NCI-H1930 (cell line): ENCODE results near the gene PRKAR2B.
"Not testable (repeated sequence)": the region's sequence is repeated elsewhere in the genome, so short reads cannot be mapped to it uniquely, and the experiment has no call there.

Source experiments
- DNase-seq, 2 experiments: peaks; one replicate each; lab custom pipeline; 2025; lab: John Stamatoyannopoulos, UW

The PRKAR2B gene

DNA sequence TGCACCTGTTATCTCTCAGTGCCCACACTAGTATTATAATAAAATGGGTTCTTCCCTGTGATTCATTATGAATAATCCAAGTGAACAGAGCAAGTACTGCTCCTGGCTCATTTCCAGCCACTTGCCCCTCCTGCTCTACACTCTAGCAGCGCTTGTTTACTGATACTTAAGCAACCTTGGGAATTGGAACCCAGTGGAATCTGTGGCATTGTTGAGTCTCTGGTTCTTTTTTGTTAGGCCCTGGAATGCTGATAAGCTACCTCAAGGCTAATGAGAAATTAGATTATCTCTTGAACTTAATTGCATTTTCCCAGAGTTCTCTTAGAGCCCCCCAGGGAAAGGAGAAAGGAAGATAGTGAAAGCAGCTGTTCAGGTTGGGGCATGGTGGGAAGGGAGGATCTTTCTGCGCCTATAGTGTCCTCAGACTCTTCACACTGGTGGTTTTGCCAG lies 34.0 kb downstream of the PRKAR2B start:
- no peak for DNase-seq

DNA sequence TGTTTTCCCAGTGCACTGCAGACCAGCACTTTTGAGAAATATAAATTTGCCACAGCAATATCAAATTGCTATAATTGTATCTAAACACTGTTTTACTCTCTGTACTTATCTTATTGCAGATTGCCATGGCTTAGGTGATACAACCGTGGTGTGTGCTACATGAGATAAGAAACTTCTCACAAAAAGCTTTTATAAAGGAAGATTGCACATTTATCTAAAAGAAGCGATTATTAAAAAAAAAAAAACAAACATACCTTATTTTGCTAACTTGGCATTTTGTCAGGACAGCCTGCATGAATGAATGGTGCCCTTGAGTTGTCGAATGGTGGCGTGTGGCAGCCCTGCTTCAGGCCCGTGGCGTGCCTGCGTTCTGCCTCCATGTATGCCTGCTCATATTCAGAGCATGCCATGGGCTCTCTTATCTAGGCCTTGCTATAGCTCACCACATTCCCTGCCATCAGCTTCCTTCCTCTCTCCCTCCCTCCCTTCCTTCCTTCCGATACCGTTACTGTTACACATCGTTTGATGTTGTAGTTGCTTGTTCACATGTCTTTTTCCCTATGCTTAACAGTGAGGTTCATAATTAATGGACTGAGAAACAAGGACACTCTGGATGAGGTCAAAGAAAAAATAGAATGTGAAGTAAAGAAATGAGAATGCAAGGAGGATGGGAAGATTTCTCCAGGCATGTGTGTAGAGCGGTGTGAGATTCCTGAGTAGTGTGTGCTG lies 34.9 kb downstream of the PRKAR2B start:
- no peak for DNase-seq

DNA sequence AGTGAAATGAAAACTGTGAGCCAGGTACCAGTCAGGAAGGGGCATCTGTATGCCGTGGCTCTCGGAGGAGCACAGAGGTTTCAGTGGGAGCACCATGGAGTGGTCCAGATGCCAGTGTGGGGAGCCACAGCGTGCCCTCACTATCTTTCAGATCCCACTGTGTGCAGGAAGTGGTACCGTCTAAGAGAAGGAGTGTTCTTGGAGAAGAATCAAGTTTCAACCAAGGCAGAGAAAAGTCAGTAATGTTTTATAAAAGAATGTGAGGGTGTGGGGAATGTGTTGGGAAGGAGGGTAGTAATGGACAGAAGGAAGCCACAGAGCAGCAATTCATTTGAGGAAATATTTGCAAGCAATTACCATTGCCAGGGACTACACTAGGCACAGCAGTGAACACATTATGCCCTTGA lies 35.6 kb downstream of the PRKAR2B start:
- no peak for DNase-seq

DNA sequence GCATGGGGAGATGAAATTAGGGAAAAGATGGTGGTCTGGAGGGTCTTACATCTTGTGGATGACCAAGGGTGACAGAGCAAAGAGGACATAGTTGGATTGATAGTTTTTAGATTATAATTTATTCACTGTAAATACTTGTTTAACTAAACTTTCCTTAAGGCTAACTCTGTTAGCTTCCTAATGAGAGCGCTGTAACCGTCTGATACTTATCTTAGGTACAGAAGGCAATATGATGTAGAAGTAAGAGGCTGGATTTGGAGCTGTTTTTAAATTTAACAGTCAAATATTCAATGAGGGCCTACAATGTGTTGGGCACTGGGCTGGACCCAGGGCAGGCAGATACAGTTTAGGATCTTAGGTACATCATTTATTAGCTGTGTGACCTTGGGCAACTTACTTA lies 36.0 kb downstream of the PRKAR2B start:
- DNase-seq: no peak

DNA sequence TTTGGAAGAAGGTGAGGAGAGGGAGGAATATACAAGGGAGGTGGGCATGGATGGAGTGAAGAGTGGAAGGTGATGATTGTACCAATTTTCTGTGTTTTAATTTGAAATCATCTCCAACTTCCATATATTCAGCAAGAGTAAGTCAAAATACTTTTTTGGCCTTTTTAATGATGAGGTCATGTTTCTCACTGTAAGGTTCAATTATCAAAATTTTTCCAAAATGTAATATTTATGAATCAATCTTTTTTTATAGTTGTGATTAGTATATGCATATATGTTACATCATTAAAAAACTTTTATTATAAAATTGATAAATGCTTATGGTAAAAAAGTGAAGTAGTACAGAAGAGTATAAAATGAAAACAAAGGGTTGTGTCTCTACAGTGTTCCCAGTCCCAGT lies 40.7 kb downstream of the PRKAR2B start:
- no peak for DNase-seq

DNA sequence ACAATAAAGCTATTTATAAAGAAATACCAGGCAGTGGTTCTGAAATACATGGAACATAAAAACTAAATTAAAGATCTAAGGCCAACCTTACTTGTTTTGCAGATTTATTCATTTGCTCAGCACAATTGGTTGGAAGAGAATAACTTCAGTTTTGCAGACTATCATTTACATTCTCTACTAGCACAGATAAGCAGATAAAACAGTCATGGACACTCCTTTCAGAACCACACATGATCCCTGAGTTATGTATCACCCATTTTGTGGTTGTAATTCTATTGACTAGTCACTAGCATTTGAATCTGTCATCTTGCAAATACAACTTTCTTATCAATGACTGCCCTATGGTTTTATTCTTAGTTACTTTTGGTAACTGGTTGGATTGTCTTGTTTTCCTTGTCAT lies 45.1 kb downstream of the PRKAR2B start:
- no peak for DNase-seq

DNA sequence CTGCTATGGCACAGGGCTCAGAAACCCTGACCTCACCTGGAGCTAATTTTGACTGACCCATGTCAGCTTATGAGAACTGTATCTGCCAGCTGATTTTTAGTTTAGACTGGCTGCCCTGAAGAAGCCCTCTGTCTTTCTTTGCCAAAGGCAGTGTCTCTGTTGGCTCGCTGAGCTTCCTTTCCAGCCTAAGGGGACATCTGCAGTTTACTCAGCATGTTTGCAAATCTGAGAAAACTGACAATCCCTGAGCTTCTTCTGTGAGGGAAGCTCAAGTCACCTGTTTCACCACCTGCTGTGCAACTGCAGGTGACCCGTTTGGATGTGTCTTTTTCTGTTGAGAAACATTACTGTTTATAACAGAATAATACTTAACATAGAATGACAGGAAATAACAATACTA lies 46.0 kb downstream of the PRKAR2B start:
- DNase-seq: no peak

DNA sequence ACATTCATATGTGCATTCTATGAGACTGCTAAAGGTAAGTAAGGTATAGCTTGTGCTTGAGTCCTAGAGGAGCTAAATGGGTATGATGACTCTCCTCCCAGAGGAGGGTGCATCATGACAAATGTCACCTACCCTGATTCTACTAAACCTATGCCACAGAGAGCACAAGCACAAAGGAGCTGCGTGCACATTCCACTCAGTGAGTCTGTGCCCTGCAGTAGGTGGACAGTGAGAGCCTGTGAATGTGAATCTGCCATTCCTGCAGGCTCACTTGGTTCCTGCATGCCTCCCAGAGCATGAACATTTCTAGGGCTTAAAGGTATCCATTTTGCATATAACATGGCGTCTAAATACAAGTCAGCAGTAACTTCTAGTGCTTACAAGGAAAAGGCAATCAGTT lies 46.8 kb downstream of the PRKAR2B start:
- DNase-seq: no peak

DNA sequence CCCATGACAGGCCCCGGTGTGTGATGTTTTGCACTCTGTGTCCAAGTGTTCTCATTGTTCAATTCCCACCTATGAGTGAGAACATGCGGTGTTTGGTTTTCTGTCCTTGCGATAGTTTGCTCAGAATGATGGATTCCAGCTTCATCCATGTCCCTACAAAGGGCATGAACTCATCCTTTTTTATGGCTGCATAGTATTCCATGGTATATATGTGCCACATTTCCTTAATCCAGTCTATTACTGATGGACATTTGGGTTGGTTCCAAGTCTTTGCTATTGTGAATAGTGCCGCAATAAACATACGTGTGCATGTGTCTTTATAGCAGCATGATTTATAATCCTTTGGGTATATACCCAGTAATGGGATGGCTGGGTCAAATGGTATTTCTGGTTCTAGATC lies 49.2 kb downstream of the PRKAR2B start:
- DNase-seq: not testable (repeated sequence)

DNA sequence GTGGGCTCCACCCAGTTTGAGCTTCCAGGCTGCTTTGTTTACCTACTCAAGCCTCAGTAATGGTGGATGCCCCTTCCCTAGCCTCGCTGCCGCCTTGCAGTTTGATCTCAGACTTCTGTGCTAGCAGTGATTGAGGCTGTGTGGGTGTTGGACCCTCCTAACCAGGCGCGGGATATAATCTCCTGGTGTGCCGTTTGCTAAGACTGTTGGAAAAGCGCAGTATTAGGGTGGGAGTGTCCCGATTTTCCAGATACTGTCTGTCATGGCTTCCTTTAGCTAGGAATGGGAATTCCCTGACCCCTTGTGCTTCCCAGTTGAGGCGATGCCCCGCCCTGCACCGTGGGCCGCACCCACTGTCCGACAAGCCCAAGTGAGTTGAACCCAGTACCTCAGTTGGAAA lies 54.6 kb downstream of the PRKAR2B start:
- DNase-seq: not testable (repeated sequence)

DNA sequence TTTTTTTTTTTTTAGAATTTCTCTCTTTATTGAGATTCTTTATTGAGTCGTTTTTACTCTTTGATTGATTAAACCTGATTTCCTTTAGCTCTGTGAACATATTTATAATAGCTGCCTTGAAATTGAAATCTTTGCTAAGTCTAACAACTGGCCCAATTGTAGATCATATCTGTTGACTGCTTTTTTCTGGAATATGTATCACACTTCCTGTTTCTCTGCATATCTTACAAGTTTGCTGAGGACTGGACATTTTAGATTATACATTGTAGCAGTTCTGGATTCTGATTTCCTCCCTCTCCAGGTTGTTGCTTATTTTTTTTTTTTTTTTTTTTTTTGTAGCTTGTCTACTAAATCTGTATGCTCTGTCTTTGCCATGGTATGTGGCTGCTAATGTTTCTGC lies 56.3 kb downstream of the PRKAR2B start:
- no peak for DNase-seq

DNA sequence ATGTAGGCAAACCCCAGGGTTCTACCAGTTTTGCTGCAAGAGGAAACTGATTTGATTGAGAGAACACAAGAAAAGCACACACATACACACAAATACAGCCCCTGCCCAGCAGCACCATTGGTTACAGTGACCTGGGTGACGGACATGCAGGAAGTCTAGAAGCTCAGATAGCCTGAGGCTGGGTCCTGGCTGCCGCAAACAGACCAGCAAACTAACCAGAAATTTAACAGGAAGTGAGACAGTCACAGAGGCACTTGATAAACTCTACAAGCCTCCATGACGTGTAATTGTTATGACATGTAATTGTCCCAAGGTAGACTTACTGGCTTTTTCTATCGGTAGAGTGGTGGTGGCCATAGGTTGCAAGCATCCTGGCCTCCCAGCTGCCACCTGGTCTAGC lies 58.9 kb downstream of the PRKAR2B start:
- DNase-seq: no peak

DNA sequence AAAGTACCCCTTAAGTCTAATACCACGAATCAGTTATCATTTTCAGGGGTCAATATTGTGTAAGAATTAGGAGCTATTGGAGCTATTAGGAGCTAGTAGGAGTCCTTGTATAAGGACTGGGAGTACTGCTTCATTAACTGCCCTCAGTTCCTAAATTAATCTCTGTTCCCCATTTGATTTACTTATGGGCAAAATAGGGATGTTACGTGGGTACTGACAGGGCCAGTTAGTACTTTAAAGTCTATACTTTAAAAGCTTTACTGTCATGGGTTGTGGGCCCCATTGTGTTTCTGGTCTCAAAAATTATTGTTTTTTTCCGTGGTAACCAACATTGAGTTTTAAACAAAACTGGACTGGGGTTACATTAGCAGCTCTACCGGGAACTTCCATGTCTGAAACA lies 60.3 kb downstream of the PRKAR2B start:
- no peak for DNase-seq

DNA sequence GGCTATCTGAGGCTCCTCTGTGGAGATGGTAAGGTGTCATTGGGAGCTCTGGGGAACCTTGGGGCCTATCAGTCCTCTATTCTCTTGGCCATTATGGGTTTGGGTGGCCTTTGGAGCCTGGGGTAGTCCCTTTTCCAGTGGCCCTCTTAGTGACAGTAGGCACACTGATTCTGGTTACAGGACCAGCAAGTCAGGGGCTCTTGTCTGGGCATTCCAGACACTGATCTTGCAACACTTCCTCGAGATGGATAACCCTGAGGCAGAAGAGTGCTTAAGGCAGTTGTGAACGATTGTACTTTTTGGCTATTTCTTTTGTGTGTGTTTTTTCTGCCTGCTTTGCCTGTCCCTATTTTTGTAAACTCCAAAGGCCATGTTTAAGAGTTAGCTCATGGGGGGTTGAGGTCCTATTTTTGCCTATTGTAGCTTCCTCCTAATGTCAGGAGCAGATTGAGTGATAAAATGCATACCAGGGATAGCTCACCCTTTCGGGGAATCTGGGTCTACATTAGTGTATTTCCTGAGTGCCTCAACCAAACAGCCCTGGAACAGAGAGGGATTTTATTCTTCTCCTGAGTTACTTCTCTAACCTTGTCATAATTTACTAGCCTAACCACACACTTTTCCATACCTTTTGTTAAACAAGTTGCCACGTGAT lies 61.2 kb downstream of the PRKAR2B start:
- DNase-seq: no peak

DNA sequence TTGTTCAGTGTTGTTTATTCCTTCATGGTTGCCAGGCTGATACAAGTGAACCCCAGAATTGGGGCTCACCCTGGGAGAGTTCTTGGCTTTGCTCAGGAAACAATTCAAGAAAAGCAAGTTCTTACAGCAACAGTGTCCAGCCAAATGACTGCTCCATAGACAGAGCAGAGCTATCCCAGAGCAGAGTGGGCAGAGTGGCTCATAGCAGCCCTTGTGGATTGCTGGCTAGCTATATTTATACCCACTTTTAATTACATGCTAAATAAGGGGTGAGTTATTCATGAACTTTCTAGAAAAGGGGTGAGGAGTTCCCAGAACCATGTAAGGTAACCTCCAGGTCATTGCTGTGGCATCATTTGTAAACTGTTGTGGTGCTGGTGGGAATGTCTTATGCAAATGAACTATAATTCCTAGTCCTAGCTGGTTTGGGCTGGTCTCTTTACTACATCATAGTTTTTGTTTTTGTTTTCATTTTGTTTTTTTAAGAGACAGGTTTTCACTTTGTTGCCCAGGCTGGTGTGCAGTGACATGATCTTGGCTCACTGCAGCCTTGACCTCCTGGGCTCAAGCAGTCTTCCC lies 64.4 kb downstream of the PRKAR2B start:
- DNase-seq: no peak

DNA sequence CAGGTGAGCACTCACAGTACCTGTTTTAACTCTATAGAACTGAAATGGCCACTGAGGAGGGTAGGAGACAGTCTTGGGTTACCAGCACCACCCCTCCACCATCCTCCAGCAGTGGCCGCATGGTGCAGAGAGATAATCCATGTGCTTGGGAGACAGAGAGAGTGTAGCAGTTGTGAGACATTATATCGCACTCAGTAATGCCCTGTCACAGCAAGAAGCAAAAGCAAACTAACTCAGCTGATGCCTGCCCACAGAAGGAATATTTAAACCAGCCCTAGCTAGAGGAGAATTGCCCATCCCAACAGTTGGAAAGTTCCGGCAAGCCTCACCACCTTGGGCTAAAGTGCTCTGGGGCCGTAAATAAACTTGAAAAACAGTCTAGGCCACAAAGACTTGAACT lies 65.5 kb downstream of the PRKAR2B start:
- no peak for DNase-seq

DNA sequence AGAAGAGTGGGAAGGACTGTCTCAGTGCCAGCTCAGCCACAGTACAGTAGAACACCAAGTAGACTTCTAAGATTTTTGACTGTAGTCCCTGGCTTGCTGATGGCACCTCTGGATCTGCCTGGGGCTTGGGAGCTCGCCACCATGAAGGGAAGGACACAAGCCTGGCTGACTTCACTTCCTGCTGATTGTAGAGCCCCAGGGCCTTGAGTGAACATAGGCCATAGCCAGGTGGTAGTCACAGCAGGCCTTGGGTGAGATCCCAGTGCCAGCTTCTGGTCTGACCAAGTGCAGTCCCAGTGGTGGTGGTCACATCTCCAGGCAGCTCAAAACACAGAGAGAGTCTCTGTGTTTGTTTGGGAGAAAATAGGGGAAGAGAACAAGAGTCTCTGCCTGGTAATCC lies 66.7 kb downstream of the PRKAR2B start:
- no peak for DNase-seq

DNA sequence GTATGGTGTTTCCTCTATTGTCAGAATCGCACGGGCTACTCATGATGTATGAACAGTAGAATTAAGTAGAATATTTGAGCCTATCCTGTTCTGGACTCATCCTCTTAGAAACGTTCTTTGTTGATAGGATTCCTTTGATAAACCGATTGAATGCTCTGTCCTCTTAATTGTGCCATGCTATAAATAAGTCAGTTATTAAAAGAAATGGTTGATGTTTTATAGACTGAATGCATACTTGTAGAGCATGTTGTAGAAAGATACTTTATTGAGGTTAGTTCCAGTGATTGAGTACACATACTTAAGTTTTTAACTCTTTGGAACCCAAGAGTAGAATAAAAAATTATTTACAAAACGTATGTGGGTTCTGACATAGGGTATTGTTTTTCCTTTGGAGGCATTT lies 69.4 kb downstream of the PRKAR2B start:
- DNase-seq: no peak

DNA sequence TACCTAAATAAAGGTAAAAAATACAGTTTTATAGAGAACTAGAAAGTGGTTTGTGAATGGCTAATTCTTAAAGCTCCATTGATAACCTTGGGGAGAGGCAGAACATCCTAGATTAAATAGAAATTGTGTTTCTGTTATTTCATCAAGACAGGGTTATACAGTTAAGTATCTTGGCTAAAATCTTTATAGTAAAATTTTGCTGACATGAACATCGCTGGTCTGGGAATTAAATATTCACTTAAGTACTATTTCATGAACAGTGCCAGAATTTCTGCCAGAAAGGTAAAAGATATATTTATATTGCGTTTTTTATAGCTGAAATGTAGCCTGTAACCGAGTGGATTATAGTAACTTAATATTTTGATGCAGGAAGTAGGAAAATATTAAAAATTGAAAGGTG lies 70.6 kb downstream of the PRKAR2B start:
- DNase-seq: no peak

DNA sequence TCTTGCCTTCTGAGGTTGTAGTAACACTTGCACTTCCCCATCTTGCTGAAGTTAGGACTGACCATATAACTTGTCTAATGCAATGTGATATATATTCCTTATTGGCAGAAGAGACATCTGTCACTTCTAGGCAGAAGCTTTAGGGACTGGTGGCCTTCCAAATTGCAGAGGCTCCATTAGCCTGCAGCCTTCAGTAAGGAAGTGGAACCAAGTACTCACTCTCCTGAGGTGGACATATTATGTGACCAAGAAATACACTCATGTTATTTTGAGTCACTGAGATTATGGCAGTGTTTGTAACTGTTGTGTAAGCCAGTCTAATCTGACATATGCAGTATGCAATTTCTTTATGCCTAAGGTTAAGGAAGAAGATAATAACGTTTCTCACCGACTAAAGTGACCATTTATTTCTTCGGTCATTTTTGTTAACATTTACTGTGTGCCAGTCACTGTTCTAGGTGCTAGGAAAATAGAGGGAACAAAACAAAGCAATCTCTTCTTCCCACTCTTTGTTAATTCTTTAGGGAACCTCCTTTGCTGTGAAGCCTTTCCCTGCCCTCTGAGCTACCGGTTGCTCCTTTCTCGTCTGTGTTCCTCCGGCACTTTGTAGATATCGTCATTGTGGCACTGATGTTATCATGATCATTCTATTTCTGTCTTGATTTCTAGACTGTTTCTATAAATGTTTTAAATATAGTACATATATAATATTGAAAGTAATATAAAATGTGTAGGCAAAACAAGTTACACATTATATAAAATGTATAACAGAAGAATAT lies 71.4 kb downstream of the PRKAR2B start:
- no peak for DNase-seq

DNA sequence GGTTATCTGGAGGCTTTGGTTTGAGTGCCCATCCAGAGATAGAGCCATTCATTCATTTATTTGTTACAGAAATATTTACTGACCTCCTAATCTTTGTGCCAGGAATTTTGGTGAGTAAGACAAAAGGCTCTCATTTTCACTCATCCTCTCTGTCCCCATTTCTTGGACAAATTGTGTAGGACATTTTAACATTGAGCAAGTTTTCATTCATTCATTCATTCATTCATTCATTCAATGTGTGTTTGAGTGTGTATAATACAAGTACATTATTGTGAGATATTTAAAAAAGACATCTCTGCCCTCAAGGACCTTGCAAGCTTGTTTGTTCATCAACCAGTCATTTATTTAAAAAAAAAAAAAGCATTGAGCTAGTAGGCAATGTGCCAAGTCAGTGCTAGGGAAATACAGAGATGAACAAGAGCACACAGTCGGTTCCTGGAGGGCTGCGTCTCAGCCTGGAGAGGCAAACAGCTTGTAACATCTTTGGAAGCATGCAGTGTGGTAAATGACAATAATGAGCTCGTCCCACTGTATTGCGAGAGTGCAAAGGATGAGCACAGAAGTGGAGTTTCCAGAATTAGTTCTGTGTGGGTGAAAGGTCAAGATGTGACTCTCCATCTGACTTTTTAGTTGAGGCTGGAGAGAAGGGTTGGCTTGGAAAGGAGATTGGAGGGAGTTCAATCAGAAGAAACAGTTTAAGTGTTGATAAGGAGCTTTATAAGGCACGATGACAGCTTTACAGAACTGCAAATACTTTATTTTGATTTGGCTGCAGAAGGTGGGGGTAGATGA lies 73.8 kb downstream of the PRKAR2B start:
- DNase-seq: no peak
